ENCODE results near the gene PTPN18.
A peak's percentile ranks its signal among the peaks of the same experiment; 100 is the strongest.

Gene PTPN18

DNA sequence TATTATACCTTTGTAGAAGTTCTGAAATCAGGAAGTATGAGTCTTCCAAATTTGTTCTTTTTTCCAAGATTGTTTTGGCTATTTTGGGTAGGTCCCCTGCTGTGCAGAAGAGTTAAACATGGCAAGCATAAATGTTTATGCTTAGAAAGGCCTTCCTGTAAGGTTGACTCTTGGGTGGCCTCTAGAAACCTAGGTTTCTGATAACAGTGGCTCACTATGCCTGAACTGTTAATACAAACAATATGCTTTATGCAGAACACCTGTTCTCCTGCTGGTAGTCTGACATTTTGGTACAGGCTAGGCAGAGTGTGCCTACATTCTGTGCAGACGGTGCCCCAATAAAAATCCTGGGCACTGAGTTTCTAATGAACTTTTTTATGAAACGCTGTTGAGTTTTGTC lies 10.1 kb downstream of the PTPN18 start:
- no peak for DNase-seq

DNA sequence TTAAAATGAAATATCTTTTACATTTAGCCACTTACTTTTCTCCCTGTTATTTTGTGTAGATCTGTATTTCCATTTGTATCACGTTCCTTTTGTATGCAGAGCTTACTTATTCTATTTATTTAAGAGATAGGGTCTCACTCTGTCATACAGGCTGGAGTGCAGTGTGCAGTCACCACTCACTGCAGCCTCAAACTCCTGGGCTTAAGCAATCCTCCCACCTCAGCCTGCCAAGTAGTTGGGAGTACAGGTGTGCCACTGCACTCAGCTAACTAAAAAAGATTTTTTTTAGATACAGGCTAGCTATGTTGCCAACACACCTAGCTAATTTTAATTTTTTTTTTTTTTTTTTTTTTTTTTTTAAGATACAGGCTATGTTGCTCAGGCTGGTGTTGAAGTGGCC lies 10.9 kb downstream of the PTPN18 start:
- DNase-seq, result no peak

DNA sequence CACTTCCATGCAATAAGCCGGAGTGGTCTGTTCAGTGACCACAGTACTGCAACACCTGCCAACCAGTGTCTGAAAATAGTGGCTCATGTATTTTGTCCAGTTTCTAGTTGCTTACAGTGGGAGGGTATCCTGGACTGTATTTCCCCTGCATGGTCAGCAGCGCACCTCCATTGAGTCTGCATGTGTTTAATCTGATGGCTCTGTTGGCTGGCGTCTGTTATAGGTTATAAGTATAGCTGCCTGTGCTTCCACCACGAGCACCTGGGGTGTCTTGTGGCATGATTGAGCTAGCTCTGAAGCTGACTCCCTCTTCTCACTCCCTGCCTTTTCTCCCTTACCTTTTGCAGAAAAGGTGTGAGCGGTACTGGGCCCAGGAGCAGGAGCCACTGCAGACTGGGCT lies 12.9 kb downstream of the PTPN18 start:
- DNase-seq, result no peak

DNA sequence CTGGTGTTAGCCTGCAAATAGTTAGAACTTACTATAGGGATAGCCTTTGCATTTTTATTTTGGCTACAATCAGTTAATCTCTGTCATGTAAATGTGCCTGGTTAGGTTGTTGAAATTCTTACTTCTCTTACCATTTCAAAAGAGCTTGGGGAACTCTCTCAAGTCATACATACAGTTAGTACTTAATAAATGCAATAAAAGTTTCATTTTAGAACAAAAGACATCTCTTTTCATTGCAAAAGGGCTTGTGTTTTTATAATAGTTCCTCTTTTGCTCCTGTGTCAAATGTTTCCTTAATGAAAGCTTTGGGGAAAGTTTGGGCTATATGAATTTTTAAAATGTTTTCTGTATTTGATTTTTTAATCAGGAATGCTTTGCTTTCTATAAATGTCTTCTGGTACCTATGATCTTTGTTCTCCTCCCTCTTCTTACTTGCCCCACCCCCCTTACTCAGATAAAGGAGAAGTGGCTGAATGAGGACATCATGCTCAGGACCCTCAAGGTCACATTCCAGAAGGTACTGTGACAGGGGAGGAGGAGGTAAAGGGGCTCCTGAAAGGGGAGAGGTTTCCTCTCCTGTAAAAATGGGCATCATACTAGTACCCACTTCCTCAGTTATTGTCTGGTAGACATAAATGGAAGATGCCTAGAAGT lies 13.6 kb downstream of the PTPN18 start:
- DNase-seq, result no peak

DNA sequence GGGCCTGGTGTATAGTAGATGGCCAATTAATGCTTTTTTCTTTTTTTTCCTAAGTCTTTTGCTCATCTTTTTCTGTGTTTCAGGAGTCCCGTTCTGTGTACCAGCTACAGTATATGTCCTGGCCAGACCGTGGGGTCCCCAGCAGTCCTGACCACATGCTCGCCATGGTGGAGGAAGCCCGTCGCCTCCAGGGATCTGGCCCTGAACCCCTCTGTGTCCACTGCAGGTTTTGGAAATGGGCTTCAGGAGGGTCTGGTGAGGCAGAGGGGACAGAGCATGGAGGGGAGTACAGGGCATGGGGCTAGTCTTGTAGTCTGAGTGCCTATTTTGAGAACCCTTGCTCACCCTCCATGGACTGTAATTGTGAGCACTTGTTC lies 14.1 kb downstream of the PTPN18 start:
- no peak for DNase-seq

DNA sequence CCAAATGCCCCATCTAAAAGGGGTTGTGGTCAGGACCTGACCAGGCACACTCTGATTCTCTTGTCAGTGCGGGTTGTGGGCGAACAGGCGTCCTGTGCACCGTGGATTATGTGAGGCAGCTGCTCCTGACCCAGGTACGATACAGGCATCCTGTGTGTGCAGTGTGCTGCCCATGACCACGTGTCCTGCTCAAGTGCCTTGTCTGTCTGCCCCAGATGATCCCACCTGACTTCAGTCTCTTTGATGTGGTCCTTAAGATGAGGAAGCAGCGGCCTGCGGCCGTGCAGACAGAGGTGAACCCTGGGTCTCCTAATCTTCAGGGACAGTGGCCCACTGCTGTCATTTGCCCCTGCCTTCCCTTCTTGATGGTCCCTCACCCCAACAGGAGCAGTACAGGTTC lies 14.6 kb downstream of the PTPN18 start:
- DNase-seq, result peak; percentile 67

DNA sequence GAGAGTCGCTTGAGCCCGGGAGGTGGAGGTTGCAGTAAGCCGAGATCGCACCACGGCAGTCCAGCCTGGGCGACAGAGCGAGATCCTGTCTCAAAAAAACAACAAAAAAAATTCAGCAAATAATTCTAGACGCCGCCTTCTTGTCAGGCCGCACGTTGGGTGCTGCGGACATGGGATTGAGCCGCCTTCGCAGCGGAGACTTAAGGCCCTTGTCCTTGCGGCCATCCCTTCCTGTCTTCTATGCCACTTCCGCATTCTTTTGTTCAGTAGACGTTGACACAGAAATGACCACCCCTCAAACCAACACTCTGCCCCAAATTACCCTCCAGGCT lies 15.8 kb downstream of the PTPN18 start:
- DNase-seq, result no peak

DNA sequence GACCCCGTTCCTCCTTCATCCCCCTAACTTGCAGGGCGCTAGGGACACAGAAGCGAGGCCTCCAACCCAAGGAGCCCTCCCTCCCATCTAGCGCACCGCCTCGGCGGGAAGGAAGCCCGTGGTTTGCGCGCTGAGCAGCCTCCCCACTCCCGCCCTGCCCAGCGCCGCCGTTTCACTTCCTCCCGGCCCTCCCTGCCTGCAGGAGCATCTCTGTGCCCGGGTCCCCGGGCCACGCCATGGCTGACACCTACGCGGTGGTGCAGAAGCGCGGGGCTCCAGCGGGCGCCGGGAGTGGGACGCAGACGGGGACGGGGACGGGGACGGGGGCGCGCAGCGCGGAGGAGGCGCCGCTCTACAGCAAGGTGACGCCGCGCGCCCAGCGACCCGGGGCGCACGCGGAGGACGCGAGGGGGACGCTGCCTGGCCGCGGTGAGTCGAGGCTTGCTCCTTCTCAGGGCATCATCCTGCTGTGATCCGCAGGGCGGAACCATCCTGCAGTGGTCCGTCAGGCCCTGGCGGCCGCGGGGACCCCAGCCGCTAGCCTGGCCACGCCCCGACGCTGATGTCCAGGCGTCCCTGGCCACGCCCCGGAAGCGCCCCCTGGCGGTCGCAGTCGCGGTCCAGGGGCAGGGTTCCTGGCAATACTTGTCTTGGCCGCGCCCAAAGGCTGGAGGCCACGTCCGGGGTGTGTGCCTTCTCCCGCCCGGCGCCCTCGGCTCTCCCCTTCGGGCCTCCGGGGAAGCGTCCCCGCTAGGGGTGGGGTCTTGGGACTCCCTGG lies 16.4 kb downstream of the PTPN18 start:
- DNase-seq, result peak; percentile 70

DNA sequence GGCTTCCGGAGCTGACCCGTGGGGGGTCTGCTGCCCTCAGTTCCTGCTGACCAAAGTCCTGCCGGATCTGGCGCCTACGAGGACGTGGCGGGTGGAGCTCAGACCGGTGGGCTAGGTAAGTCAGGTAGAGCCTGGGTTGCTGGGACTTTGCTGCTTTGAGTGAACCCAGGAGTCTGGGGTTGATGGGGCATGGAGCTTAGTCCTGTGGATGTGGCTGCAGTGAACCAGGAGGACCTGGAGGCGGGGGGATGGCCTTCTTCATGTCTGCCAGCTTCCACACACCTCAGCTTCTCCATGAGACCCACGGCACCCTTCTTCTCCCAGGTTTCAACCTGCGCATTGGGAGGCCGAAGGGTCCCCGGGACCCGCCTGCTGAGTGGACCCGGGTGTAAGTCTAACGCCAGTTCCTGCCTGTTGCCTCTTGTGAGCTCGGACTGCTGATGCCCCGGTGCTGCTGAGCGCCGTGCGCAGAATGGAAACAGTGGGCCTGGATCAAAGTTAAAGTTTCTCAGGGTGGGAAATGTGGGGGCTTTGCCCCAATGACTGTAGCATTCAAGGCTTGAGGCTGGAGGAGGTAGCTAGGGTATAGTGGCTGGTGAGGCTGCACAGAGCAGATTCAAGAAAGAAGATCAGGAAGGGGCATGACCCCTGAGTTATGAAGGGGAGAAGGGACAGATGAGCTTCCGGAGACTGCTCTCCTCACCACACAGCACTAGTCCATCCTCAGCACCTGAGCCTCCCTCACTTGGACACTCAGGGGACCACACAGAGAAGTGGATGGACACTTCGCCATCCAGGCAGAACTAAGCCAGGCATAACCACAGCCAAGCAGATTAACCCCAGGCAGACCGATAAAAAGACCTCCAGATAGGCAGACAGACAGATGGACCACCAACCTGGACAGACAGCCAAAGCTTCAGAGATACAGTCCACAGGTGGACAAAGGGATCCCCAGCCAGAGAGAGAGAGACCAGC lies 17.3 kb downstream of the PTPN18 start:
- no peak for DNase-seq

DNA sequence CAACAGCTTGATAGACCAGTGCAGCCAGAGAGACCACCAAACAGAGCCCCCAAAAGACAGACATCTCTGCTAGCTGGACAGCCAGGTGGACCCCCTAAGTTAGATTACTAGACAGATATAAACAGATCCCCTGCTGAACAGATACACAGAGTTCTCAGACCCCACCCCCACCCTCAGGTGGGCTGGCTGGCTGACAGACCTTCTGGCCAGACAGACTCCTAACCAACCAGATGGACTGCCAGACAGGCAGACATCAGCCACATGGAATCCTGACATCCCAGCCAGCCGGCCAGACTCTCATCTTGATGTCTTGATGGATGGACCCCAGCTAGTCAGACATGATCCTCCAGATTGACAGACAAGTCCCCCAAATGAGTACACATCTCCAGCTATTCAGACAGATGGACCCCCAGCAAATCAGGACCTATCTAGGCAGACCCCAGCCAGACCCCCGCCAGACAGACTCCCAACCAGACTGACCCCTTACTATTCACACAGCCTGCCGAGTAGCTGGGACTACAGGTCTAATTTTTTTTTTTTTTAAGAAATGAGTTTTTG lies 18.0 kb downstream of the PTPN18 start:
- no peak for DNase-seq

DNA sequence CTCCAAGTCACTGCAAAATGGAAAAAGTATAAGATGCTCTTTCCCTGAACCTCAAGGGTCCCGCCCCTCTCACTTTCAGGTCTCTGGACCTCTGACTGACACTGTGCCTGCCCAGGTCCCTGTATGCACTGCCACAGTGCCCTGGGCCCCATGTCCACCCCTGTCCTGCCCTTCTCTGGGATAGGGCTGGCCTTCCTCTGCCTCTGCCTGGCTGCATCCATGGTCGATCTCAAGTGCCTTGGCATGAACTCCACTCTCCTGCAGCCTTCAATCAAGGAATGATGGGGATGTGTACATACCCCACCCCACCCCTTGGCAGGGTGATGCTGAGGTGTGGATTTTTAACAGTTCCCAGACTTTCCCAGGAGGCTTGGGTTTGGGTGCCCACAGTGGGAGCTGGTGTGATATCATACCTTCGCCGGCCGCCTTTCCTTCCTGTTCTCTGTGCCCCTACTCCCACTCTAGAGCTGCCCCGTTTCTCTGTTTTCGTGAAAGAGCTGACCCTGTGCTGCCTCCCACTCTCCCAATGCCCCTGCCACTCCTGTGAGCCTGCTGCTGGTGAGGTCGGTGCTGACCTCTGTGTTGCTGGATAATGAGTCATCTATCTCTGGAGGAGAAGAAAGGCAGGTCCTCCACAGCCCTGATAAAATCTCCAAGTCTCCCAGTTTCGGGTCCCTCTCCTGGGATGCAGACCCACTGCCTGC lies 18.9 kb downstream of the PTPN18 start:
- no peak for DNase-seq

DNA sequence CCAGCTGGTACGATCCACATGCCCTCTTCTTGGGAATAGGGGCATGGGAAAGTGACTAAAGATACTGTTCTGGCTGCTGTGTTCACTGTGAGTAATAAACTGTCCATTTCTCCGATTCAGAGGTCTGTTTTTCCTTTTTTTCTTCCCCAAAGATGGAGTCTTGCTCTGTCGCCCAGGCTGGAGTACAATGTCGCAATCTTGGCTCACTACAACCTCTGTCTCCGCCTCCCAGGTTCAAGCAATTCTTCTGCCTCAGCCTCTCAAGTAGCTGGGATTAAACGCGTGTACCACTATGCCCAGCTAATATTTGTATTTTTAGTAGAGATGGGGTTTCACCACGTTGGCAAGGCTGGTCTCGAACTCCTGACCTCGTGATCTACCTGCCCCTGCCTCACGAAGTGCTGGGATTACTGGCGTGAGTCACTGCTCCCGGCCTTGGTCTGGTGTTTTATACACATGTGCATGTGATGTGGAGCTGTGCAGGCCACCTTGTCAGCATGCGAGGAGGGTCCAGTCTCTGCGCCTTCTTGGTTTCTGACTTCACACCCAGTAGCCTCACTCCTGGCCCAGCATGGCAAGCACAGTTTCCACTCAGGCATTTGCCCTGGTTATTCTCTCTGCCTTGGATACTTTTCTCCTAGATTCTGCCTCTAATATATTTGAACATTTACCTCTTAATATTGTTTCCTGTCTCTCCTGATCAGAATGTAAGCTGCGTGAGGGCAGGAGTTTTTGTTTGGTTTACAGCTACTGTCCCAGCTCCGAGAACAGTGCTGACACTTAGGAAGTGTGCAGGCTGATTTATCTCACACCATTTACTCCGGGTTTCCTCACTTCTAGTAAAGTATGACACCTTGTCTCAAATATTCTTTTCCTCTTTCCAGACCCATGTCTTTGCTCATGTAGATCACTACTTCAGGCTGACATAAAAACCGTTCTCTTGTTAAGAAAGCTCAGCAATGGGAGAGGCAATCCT lies 19.7 kb downstream of the PTPN18 start:
- no peak for DNase-seq

DNA sequence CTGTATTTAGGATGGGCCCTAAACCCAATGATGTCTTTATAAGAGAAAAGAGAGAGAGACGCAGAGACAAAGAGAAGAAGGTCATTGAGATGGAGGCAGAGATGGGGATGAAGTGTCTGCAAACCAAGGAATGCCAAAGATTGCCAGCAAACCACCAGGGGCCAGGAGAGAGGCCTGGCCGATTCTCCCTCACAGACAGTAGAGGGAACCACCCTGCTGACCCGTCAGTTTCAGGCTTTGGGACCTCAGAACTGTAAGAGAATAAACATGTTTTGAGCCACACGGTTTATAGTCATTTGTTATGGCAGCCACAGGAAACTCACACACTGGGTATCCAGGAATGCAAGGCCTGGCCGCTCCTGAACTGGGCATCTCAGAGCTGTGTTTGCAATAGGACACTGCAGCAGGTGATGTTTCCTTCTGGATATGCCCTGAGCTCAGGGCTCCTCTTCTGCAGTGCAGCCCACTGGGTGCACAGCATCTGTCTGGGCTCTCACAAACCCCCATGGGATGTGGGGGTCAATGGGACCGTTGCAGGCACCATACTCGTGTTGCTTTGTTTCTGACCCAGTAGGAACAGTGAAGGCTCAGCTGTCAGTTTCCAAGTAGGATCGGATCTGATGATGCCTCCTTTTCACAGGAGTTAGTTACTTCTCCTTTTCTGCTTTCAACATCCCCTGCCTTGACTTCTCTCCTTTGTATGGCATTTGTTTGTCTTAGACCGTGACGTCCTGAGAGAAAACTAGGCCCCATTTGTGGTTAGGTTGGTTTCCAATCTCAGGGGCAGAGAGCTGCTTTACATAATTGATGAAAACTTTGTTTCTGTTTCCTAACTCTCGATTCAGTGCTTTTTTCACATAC lies 20.8 kb downstream of the PTPN18 start:
- no peak for DNase-seq

DNA sequence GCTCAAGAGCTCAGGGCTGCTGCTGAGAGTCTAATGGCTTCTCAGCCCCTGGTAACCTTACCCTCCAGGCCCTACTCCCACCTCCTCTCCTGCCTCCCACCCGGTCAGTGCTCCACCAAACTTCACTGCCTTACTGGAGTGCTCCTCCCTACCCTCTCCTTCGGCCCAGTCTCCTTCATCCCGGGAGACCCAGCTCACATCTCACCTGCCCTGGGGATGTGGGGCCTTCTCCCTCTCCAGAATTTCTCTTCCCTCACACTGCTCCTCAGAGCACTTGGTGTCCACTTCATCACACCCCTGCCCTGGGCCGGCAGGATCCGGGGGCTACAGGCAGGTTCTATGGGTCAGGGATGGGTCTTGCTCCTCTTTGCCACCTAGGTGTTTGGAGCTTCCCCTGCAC lies 21.6 kb downstream of the PTPN18 start:
- DNase-seq, result no peak

DNA sequence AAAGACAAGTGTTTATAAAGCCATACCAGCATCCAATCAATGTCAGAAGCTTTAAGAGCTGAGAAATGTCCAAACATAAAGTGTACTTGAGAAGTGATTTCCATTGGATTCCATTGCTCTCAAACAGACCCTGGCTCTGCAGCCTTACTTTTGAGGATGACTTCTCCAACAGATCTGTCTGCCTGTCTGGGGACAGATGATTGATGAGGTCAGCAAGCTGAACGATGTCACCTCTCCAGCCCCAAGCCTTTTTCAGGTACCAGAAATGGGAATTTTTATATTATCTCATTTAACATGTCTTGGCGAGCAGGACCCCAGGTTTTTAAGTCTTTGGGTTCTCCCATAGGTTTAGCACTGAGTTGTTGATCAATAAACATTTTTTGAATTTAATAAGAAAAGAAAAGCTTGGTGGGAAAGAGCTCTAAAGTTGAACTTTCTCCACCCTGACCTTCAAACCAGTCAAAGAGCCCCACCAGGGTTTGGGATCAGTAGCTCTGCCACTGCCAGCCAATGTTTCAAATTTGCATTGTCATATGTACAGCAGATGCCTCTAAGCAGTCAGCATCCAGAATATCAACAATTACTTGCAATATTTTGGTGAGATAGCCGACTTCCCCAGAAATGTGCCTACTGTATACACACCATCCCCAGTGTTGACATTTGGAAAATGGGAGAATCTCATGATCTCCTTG lies 22.5 kb downstream of the PTPN18 start:
- DNase-seq, result no peak

DNA sequence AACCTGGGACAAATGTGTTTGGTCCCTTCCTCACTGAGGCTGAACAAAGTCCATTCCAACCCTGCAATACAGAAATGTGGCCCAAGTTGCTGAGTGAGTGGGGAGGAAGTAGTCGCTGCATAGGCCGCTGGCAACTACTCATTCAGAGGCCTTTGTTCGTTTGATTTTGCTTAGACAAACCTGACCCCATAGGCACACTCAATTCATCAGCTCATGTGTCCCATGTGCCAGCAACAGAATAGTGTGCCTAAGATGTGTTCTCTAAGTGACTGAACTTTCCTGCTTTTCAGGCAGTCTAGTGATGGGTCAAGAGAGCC lies 23.0 kb downstream of the PTPN18 start:
- no peak for DNase-seq

DNA sequence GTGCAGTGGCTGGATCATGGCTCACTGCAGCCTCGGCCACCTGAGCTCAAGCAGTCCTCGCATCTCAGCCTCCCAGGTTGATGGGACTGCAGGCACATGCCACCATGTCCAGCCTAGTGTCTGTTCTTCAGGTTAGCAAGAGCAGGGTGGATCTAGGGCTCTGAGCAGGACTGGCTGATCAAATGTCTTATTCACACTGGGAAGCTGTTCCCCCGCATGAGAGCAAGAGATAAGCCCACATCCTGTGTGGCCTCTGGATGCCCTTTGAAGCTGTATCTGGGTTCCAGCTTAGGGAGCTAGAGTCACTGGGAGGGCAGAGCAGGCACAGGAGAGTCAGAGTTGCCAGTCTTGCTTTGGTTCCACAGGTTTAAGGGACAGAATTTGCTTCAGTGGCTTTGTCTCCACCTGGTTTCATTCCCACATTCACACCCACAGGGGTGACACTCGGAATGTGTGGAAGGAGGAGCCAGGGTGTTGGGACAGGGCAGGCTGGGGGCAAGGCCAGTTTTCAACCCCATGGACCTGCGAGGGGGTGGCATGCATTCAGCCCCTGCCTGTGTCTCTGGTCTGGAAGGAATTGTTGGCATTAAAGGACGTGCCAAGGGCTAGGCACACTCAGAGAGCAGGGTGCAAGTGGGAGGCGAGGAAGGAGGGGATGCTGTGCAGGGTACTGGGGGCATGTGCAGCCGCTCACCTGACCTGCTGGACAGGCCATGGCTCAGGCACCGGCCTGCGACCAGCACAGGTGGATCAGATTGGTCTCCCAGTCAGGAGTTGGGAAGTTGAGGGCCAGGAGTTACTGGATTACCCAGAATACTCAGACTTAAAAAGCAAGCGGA lies 24.5 kb downstream of the PTPN18 start:
- DNase-seq, result no peak

DNA sequence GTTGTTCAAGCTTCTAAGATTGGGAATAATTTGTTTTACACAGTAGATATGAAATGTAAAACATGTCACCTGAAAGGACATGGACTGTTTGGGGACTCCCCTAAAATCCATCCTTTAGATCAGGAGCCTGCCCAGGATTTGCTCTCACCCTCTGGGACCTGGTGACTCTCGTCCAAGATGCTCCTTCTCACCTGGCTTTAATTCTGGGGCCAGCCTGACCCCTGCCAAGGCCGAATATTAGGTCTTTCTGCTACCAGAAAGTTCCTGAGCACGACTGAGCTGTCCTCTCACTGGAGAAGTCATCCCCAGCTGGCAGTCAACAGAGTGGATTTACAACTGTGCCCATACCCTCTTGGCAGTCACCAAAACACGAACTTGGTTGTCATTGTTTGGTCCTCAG lies 25.3 kb downstream of the PTPN18 start:
- no peak for DNase-seq

DNA sequence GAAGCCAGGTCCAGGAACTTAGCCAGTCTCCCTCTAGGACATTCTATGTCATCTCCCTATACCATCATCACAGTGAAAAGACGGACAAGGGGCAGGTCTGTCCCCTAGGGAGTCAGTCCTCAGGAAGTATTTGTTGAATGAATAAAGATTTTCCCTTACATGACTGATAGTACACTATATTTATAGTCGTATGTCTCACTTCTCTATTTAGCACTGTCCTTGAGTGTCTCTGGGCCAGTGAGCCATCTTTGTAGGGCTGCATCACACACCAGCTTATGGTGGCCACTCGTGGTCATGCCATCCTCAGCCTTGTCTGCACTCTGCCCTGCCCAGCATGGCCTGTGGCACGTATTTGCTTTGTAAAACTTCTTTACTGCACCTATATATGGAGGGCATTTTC lies 25.8 kb downstream of the PTPN18 start:
- DNase-seq, result no peak
